NCI-H2196 (cell line): ENCODE data around the gene DNAH17.

Experiments used
- DNase-seq: peaks from one replicate; lab custom pipeline; 2025; ENCODE audit not compliant: unreplicated experiment; lab: John Stamatoyannopoulos, UW

DNAH17 gene

GRCh38 chr17:78499715-78500540, 77.3 kb downstream of the DNAH17 start:
- no peak for DNase-seq

- no peak for DNase-seq
These were observed 78.3 kb downstream of the DNAH17 start for GRCh38 chr17:78498848-78499247.

- DNase-seq = peak; percentile 89
These were observed 80.1 kb downstream of the DNAH17 start for GRCh38 chr17:78497115-78497540.

- no peak for DNase-seq
These were observed 80.9 kb downstream of the DNAH17 start for GRCh38 chr17:78496311-78496710.

GRCh38 chr17:78495634-78496033, 81.6 kb downstream of the DNAH17 start:
- no peak for DNase-seq

GRCh38 chr17:78494696-78495330, 82.4 kb downstream of the DNAH17 start:
- no peak for DNase-seq

GRCh38 chr17:78493853-78494695, 83.1 kb downstream of the DNAH17 start:
- DNase-seq = no peak

- DNase-seq = no peak
These were observed 83.7 kb downstream of the DNAH17 start for GRCh38 chr17:78493450-78493849.

- DNase-seq = no peak
These were observed 84.9 kb downstream of the DNAH17 start for GRCh38 chr17:78492116-78492799.

- no peak for DNase-seq
These were observed 85.7 kb downstream of the DNAH17 start for GRCh38 chr17:78491236-78492115.

GRCh38 chr17:78490673-78491072, 86.5 kb downstream of the DNAH17 start:
- DNase-seq = no peak

GRCh38 chr17:78490156-78490555, 87.0 kb downstream of the DNAH17 start:
- no peak for DNase-seq

- no peak for DNase-seq
These were observed 88.1 kb downstream of the DNAH17 start for GRCh38 chr17:78488867-78489634.

- no peak for DNase-seq
These were observed 89.0 kb downstream of the DNAH17 start for GRCh38 chr17:78488156-78488555.

- no peak for DNase-seq
These were observed 90.1 kb downstream of the DNAH17 start for GRCh38 chr17:78486946-78487680.

GRCh38 chr17:78486228-78486802, 90.9 kb downstream of the DNAH17 start:
- DNase-seq = no peak

- DNase-seq = no peak
These were observed 91.7 kb downstream of the DNAH17 start for GRCh38 chr17:78485290-78486168.
